GM23338 (cell line): Measurements from ENCODE around the gene HFE.

Experiments used
- CREB1 ChIP-seq: fragments of 250-450 bp; sonication (Bioruptor Pico); IDR thresholded peaks from 2 replicates; pipeline ENCODE4 v1.5.0; 2020; ENCODE audit warnings: low read depth, mild to moderate bottlenecking, moderate library complexity
- CTCF ChIP-seq, 2 experiments: fragments of 200-600 bp in 1 of 2; sonication (generic) in 1 of 2; conservative IDR thresholded peaks; 2 replicates each; pipeline versions ENCODE4 v1.5.1 to v1.6.1; 2016 to 2017; ENCODE audit warnings: antibody characterized with exemption in 2 of 2, low read depth in 2 of 2, mild to moderate bottlenecking in 2 of 2, moderate library complexity in 1 of 2
- ETS1 ChIP-seq: IDR thresholded peaks from 2 replicates; pipeline ENCODE4 v1.6.1; 2016; ENCODE audit warnings: antibody characterized with exemption
- EZH2 ChIP-seq: fragments of 200-600 bp; sonication (generic); IDR thresholded peaks from one replicate; pipeline ENCODE4 v1.8.0; 2017; ENCODE audit warnings: antibody characterized with exemption, mild to moderate bottlenecking, low read depth; ENCODE audit not compliant: unreplicated experiment
- EZH2phosphoT487 ChIP-seq: fragments of 200-600 bp; sonication (generic); IDR thresholded peaks from one replicate; pipeline ENCODE4 v1.8.1; 2018; ENCODE audit warnings: antibody characterized with exemption; ENCODE audit not compliant: unreplicated experiment
- JUNB ChIP-seq: IDR thresholded peaks from one replicate; pipeline ENCODE4 v1.6.1; 2016; ENCODE audit warnings: antibody characterized with exemption; ENCODE audit not compliant: unreplicated experiment
- POLR2AphosphoS5 ChIP-seq: IDR thresholded peaks from 2 replicates; pipeline ENCODE4 v1.6.1; 2016; ENCODE audit warnings: antibody characterized with exemption, low read depth
- REST ChIP-seq: IDR thresholded peaks from one replicate; pipeline ENCODE4 v1.6.1; 2018; ENCODE audit warnings: antibody characterized with exemption; ENCODE audit not compliant: unreplicated experiment
- STAT1 ChIP-seq: IDR thresholded peaks from one replicate; pipeline ENCODE4 v1.6.1; 2016; ENCODE audit warnings: antibody characterized with exemption; ENCODE audit not compliant: unreplicated experiment
- ZNF331 ChIP-seq: fragments of 250-450 bp; sonication (Bioruptor Pico); IDR thresholded peaks from 2 replicates; pipeline ENCODE4 v1.5.0; 2020; ENCODE audit warnings: low read depth, mild to moderate bottlenecking, moderate library complexity

GRCh38 chr6:26122402-26122792, 35.2 kb downstream of the HFE start:
- TF ChIP-seq CTCF (conservative IDR thresholded peaks at IDR 0.05; ENCODE audit: low read depth in 2 of 2) (no peak), EZH2 (no peak), POLR2AphosphoS5 (no peak), CREB1 (CRISPR knock-in tag) (no peak), JUNB (no peak), ZNF331 (CRISPR knock-in tag) (no peak), REST (no peak), EZH2phosphoT487 (no peak), STAT1 (no peak), ETS1 (no peak)
